Urothelium cell line (cell line): Measurements from ENCODE around the gene TMEM141.
A peak's percentile ranks its signal among the peaks of the same experiment; 100 is the strongest.
"Not testable (repeated sequence)": the region's sequence is repeated elsewhere in the genome, so short reads cannot be mapped to it uniquely, and the experiment has no call there.

ENCODE experiments used
- DNase-seq: peaks from one replicate; pipeline ENCODE4 v3.0.0; 2011; ENCODE audit warnings: low spot score, mixed read lengths
- FAIRE-seq: peaks from 2 replicates; lab custom pipeline; 2011; peaks lifted over from hg19 to GRCh38; lab: Jason Lieb, UNC

TMEM141 gene

GRCh38 chr9:136754626-136755301 lies 36.4 kb upstream of the TMEM141 start:
- FAIRE-seq = no peak
- no peak for DNase-seq

- DNase-seq = not testable (repeated sequence)
- peak; percentile 44 for FAIRE-seq
Observed at GRCh38 chr9:136755302-136756133, 35.6 kb upstream of the TMEM141 start.

GRCh38 chr9:136756134-136756438 lies 35.1 kb upstream of the TMEM141 start:
- FAIRE-seq (no peak), DNase-seq (no peak)

- DNase-seq (no peak), FAIRE-seq (no peak)
Observed at GRCh38 chr9:136756836-136757235, 34.3 kb upstream of the TMEM141 start.

- FAIRE-seq (no peak), DNase-seq (no peak)
Observed at GRCh38 chr9:136757328-136757727, 33.8 kb upstream of the TMEM141 start.

- no peak for FAIRE-seq
- DNase-seq = no peak
Observed at GRCh38 chr9:136757751-136758140, 33.4 kb upstream of the TMEM141 start.

GRCh38 chr9:136759001-136759400 lies 32.1 kb upstream of the TMEM141 start:
- no peak for FAIRE-seq
- DNase-seq = no peak

GRCh38 chr9:136759436-136760325 lies 31.5 kb upstream of the TMEM141 start:
- no peak for FAIRE-seq
- no peak for DNase-seq

- no peak for DNase-seq
- no peak for FAIRE-seq
Observed at GRCh38 chr9:136760424-136760823, 30.7 kb upstream of the TMEM141 start.

GRCh38 chr9:136760834-136761544 lies 30.2 kb upstream of the TMEM141 start:
- peak; percentile 71 for DNase-seq
- FAIRE-seq = not testable (repeated sequence)

- DNase-seq (no peak), FAIRE-seq (no peak)
Observed at GRCh38 chr9:136761545-136761981, 29.6 kb upstream of the TMEM141 start.

- no peak for FAIRE-seq
- DNase-seq = no peak
Observed at GRCh38 chr9:136762221-136762691, 28.9 kb upstream of the TMEM141 start.

- peak; percentile 54 for DNase-seq
Observed at GRCh38 chr9:136762915-136763648, 28.1 kb upstream of the TMEM141 start.

GRCh38 chr9:136763649-136764035 lies 27.5 kb upstream of the TMEM141 start:
- FAIRE-seq = no peak
- DNase-seq = no peak

More at GRCh38 chr9:136762915-136763648, 28.1 kb upstream of the TMEM141 start:
- no peak for FAIRE-seq

- FAIRE-seq (no peak), DNase-seq (no peak)
Observed at GRCh38 chr9:136764301-136764891, 26.7 kb upstream of the TMEM141 start, which contains the start of gene LCN15. Gene LCN15 (minus strand): TSS chr9:136764518. CDS start chr9:136764488, 30 bp downstream.

GRCh38 chr9:136765041-136765440 lies 26.1 kb upstream of the TMEM141 start:
- no peak for FAIRE-seq
- DNase-seq = no peak

- DNase-seq, FAIRE-seq: not testable (repeated sequence)
Observed at GRCh38 chr9:136765745-136766409, 25.3 kb upstream of the TMEM141 start.

- FAIRE-seq, DNase-seq: not testable (repeated sequence)
Observed at GRCh38 chr9:136766410-136767120, 24.6 kb upstream of the TMEM141 start.
